B cell (primary cell): ENCODE results near the gene AFF2.

ENCODE experiments used
- CTCF ChIP-seq: fragments of 200-600 bp; IDR thresholded peaks from one replicate; pipeline ENCODE4 v1.8.0; 2022; ENCODE audit warnings: antibody characterized with exemption, mild to moderate bottlenecking
- EZH2 ChIP-seq: IDR thresholded peaks from 2 replicates; pipeline ENCODE4 v1.6.1; 2012; ENCODE audit warnings: borderline replicate concordance, low read depth, mild to moderate bottlenecking, moderate library complexity, low read length; ENCODE audit not compliant: insufficient read depth, poor library complexity, severe bottlenecking

GRCh38 chrX:148806145-148806870 lies 305.9 kb downstream of the AFF2 start:
- no peak for TF ChIP-seq CTCF
- TF ChIP-seq EZH2: no peak
